ENCODE results near the gene PRDM13. TPM values are rescaled to one million over a fixed set of nuclear protein-coding genes. Genes with fewer than 3 reads are reported as not detected.

Gene PRDM13
- total and polyA plus RNA-seq, 4 experiments from 2014 or later = not detected

DNA sequence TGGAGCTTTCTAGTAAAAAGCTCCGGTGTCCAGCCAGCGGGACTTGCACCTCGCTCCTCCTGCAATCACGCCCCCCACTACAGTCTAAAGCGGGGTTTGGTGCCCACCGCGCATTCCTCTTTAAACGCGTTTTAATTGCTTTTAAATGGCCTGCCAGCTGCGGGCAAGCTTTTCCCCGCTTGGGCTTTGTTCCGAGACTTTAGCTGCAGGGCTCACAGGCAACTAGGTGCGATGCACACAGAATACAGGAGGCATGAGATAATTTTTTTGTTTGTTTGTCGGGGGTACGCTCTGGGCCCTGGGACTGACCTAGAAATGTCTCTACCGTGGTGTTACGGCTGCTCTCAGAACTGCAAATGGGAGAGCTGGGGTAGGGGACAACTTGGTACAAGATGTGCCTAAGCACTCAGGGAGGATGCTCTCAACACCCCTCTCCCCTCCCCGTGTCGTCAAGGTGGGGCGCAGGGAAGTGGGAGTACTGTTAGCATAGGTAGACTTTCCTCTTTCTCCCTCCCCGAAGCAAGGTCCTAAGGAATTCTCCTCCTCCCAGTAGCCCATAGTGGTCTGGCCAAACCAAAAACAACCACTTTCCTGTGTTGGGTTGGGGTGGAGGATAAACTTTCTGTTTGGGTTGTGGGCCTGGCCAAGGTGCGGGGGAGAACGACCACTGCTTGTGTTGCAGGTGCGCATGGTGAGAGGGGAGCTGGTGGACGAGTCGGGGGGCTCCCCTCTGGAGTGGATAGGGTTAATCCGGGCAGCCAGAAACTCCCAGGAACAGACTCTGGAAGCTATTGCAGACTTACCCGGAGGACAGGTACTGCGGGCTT lies 1.6 kb downstream of the PRDM13 start:
- no peaks in the 10 kb centered on the region for H3K9me3 ChIP-seq (ENCODE audit: control insufficient read depth in 1 of 2, low read length in 2 of 2)
- intact Hi-C loops (cut with micrococcal nuclease) = no loop called here
- peak overlapping the region in 3 of 7 donors; percentile 63 to 69 (median 65) for H3K27ac Mint-ChIP-seq
- no peaks in the 10 kb centered on the region for H3K36me3 ChIP-seq (ENCODE audit: insufficient read depth, low read length)
- H3K4me1 Mint-ChIP-seq = peaks cover 15 to 60% (median 37%) of the 10 kb centered on the region in 4 donors
- ChIA-PET CTCF (ENCODE audit: partially characterized antibody) (interaction anchor here (1.7 to 3.8 kb wide), 2 partner anchors 16 to 20 kb away, joined by 3 to 17 read pairs; no protein-coding TSS in a partner anchor), POLR2A (ENCODE audit: partially characterized antibody) (interaction anchor here (1.0 to 2.4 kb wide), 3 partner anchors 20 to 40 kb away, joined by 3 to 6 read pairs (median 4); partner anchors contain the start of gene CCNC)
- DNase-seq = no peak
- H3K27ac ChIP-seq (ENCODE audit: low read depth, low read length) = no peak overlapping the region
- peak overlapping the region in 4 of 8 donors; percentile 7 to 41 (median 12) for H3K4me3 Mint-ChIP-seq
- peaks cover 68 to 76% of the 10 kb centered on the region in 2 donors for H3K27me3 Mint-ChIP-seq
- H3K4me3 ChIP-seq (ENCODE audit: low read length in 2 of 2) = no peak overlapping the region
- peaks cover 46% of the 10 kb centered on the region for H3K4me1 ChIP-seq (ENCODE audit: insufficient read depth, low read length)
- peaks cover 0 to 30% (median 9%) of the 10 kb centered on the region in 8 donors for H3K9me3 Mint-ChIP-seq
- H3K36me3 Mint-ChIP-seq = peaks cover 0 to 2% of the 10 kb centered on the region in 2 donors
- H3K27me3 ChIP-seq (ENCODE audit: insufficient read depth, low read length) = peaks cover 95% of the 10 kb centered on the region

DNA sequence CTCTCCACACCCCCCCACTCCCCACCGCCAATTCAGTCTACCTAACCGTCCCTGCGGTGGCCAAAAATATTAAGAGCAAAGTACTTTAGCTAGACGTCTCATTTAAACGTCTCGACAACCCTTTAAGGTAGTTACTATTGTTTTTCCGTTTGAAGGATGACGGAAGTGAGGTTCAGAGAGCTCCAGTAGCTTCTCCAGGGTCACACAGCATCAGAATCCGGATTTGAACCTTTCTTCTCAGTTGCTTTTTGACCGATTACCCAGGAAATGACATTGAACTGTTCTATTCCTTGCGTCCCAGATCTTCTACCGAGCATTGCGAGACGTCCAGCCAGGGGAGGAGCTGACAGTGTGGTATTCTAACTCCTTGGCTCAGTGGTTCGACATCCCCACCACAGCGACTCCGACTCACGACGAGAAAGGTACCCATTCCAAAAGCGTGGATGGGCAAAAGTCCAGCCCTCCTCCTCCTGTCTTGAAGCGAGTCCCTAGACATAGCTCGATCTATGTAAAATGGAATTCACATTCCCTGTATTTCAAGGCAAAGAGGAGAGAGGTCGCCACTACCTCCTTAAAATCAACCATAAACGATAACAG lies 2.4 kb downstream of the PRDM13 start:
- Mint-ChIP-seq H3K27ac (peak overlapping the region in 3 of 7 donors; percentile 7 to 63 (median 59)), H3K36me3 (peaks cover 0 to 2% of the 10 kb centered on the region in 2 donors), H3K27me3 (peaks cover 67 to 74% of the 10 kb centered on the region in 2 donors), H3K9me3 (peaks cover 0 to 30% (median 9%) of the 10 kb centered on the region in 8 donors), H3K4me1 (peaks cover 15 to 55% (median 34%) of the 10 kb centered on the region in 4 donors), H3K4me3 (peak overlapping the region in 2 of 8 donors; percentile 0 to 26)
- Histone ChIP-seq H3K4me1 (ENCODE audit: insufficient read depth, low read length) (peaks cover 42% of the 10 kb centered on the region), H3K4me3 (ENCODE audit: low read length in 2 of 2) (no peak overlapping the region), H3K27me3 (ENCODE audit: insufficient read depth, low read length) (peaks cover 91% of the 10 kb centered on the region), H3K27ac (ENCODE audit: low read depth, low read length) (no peak overlapping the region), H3K9me3 (ENCODE audit: control insufficient read depth in 1 of 2, low read length in 2 of 2) (no peaks in the 10 kb centered on the region), H3K36me3 (ENCODE audit: insufficient read depth, low read length) (no peaks in the 10 kb centered on the region)
- no peak for DNase-seq
- ChIA-PET POLR2A (ENCODE audit: partially characterized antibody) (interaction anchor here (1.0 to 2.4 kb wide), 2 partner anchors 20 to 40 kb away, joined by 3 to 6 read pairs; partner anchors contain the start of gene CCNC), CTCF (ENCODE audit: partially characterized antibody) (interaction anchor here (1.7 to 3.8 kb wide), 2 partner anchors 15 to 20 kb away, joined by 3 to 17 read pairs; no protein-coding TSS in a partner anchor)
- intact Hi-C loops (cut with micrococcal nuclease) = no loop called here

DNA sequence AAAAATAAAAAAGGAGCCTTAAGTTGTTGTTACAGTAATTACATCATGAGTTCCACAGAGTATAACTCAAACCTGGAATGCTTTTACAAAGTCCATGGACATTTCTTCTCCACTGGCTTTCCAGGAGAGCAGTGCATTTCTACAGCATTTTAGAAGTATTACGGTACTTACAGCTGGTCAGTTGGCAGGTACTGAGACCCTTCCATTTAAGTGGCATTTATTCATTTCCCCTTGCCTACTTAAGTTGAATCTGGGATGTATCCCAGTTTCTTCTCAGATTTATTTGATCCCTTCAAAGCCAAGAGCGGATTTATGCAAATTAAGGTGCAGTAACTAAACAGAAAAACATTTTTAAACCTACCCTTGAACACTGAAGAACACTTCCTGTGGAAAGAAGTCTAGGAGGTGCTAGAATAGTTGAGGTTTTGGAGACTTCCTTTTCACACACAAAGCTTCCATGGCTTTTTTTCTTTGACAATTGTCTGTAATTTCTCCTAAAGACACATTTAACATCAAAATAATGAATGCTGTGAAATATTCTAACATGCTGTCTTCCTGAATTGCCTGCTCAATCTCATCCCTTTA lies 3.4 kb downstream of the PRDM13 start:
- Mint-ChIP-seq H3K27ac (peak overlapping the region in 1 of 7 donors; percentile 52), H3K27me3 (peaks cover 69 to 71% of the 10 kb centered on the region in 2 donors), H3K9me3 (peaks cover 0 to 30% (median 9%) of the 10 kb centered on the region in 8 donors), H3K4me1 (peaks cover 15 to 55% (median 33%) of the 10 kb centered on the region in 4 donors), H3K36me3 (peaks cover 0 to 2% of the 10 kb centered on the region in 2 donors), H3K4me3 (peak overlapping the region in 2 of 8 donors; percentile 11 to 42)
- Histone ChIP-seq H3K4me3 (ENCODE audit: low read length in 2 of 2) (no peak overlapping the region), H3K36me3 (ENCODE audit: insufficient read depth, low read length) (no peaks in the 10 kb centered on the region), H3K4me1 (ENCODE audit: insufficient read depth, low read length) (peaks cover 42% of the 10 kb centered on the region), H3K27me3 (ENCODE audit: insufficient read depth, low read length) (peaks cover 91% of the 10 kb centered on the region), H3K27ac (ENCODE audit: low read depth, low read length) (no peak overlapping the region), H3K9me3 (ENCODE audit: control insufficient read depth in 1 of 2, low read length in 2 of 2) (no peaks in the 10 kb centered on the region)
- ChIA-PET POLR2A (ENCODE audit: partially characterized antibody) (interaction anchor here (1.0 to 1.3 kb wide), 2 partner anchors 35 to 94 kb away, joined by 3 to 4 read pairs; no protein-coding TSS in a partner anchor), CTCF (ENCODE audit: partially characterized antibody) (interaction anchor here (3.8 kb wide), 1 partner anchor 21 kb away, joined by 17 read pairs; no protein-coding TSS in a partner anchor)
- intact Hi-C loops (cut with micrococcal nuclease) = loop anchor here (5.0 to 10.0 kb wide), 3 partner anchors 88 to 845 kb away; partner anchors contain the start of gene POU3F2
- DNase-seq = no peak

DNA sequence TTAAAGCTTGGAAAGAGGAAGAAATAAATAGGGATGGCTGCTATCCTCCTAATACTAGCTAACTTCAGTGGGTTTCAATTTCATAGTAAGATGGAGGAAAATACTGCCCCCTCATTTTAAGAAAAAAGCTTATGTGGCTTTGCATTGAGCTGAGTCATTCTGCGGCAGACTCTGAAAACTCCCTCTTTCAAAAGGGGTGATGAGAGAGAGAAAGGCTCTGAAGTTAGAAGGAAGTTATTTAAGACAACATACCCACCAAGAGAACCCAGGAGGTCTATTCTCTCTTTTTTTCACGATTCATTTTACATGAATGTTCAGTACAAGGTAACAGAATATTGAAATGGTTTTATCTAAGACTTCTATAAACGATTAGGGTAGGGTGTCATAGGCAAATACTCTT lies 4.5 kb downstream of the PRDM13 start:
- Histone ChIP-seq H3K27ac (ENCODE audit: low read depth, low read length) (no peak overlapping the region), H3K4me1 (ENCODE audit: insufficient read depth, low read length) (peaks cover 35% of the 10 kb centered on the region), H3K9me3 (ENCODE audit: control insufficient read depth in 1 of 2, low read length in 2 of 2) (no peaks in the 10 kb centered on the region), H3K36me3 (ENCODE audit: insufficient read depth, low read length) (no peaks in the 10 kb centered on the region), H3K4me3 (ENCODE audit: low read length in 2 of 2) (no peak overlapping the region), H3K27me3 (ENCODE audit: insufficient read depth, low read length) (peaks cover 90% of the 10 kb centered on the region)
- peak overlapping the region in 1 of 8 donors; percentile 31 for H3K4me3 Mint-ChIP-seq
- CTCF ChIA-PET (ENCODE audit: partially characterized antibody) = interaction anchor here (1.1 to 3.8 kb wide), 2 partner anchors 23 to 135 kb away, joined by 3 to 17 read pairs; no protein-coding TSS in a partner anchor
- H3K4me1 Mint-ChIP-seq = peaks cover 13 to 52% (median 33%) of the 10 kb centered on the region in 4 donors
- POLR2A ChIA-PET (ENCODE audit: partially characterized antibody) = interaction anchor here (1.0 to 1.3 kb wide), 2 partner anchors 37 to 95 kb away, joined by 3 to 4 read pairs; no protein-coding TSS in a partner anchor
- peaks cover 0 to 2% of the 10 kb centered on the region in 2 donors for H3K36me3 Mint-ChIP-seq
- peak in 1 of 5 donors; percentile 56 for DNase-seq
- H3K27ac Mint-ChIP-seq = peak overlapping the region in 1 of 7 donors; percentile 52
- peaks cover 0 to 26% (median 8%) of the 10 kb centered on the region in 8 donors for H3K9me3 Mint-ChIP-seq
- peaks cover 64 to 68% of the 10 kb centered on the region in 2 donors for H3K27me3 Mint-ChIP-seq
- intact Hi-C loops (cut with micrococcal nuclease) = loop anchor here (5.0 to 10.0 kb wide), 3 partner anchors 89 to 844 kb away; partner anchors contain the start of gene POU3F2

DNA sequence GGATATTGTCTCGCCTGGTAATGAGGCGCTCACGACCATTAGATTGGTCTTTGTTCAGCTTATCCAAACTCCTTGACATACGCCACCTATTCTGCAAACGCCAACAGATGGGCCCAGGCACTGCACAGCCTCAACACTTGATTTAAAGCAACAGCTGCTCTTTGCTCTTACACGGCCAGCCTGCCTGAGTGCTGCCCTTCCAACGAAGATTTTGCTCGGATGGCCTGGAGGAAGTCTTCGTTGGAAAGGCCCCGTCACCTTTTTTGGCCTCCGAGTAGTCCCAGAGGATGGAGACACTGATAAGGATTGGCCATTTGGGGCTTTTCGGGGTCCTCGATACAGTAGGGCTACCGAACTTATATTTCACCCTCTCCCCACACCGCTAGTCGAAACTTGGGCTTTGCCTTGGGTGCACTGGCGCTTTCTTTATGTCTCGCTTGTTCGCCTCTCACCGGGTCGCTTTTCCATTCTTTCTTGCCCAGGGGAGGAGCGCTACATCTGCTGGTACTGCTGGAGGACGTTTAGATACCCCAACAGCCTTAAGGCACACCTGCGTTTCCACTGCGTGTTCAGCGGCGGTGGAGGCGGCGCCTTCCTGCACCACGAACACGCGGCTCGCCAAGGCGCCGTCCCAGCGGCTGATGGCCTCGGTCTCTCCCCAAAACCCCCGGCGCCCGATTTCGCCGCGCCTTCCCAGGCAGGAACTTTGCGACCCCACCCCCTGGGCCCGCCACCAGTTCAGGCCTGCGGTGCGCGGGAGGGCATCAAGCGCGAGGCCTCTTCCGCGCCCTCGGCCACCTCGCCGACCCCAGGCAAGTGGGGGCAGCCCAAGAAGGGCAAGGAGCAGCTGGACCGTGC lies 6.1 kb downstream of the PRDM13 start:
- Mint-ChIP-seq H3K4me1 (peaks cover 9 to 47% (median 24%) of the 10 kb centered on the region in 4 donors), H3K9me3 (peaks cover 0 to 26% (median 7%) of the 10 kb centered on the region in 8 donors), H3K27ac (peak overlapping the region in 1 of 7 donors; percentile 47), H3K4me3 (peak overlapping the region in 6 of 8 donors; percentile 22 to 57 (median 46)), H3K36me3 (peaks cover 0 to 2% of the 10 kb centered on the region in 2 donors), H3K27me3 (peaks cover 62 to 71% of the 10 kb centered on the region in 2 donors)
- H3K4me1 ChIP-seq (ENCODE audit: insufficient read depth, low read length) = peaks cover 35% of the 10 kb centered on the region
- no peak for DNase-seq
- no peak overlapping the region for H3K4me3 ChIP-seq (ENCODE audit: low read length in 2 of 2)
- intact Hi-C loops (cut with micrococcal nuclease) = loop anchor here (5.0 to 10.0 kb wide), 3 partner anchors 90 to 842 kb away; partner anchors contain the start of gene POU3F2
- POLR2A ChIA-PET (ENCODE audit: partially characterized antibody) = interaction anchor here (2.4 kb wide), 1 partner anchor 24 kb away, joined by 12 read pairs; no protein-coding TSS in a partner anchor
- H3K9me3 ChIP-seq (ENCODE audit: control insufficient read depth in 1 of 2, low read length in 2 of 2) = no peaks in the 10 kb centered on the region
- H3K27ac ChIP-seq (ENCODE audit: low read depth, low read length) = no peak overlapping the region
- peaks cover 90% of the 10 kb centered on the region for H3K27me3 ChIP-seq (ENCODE audit: insufficient read depth, low read length)
- CTCF ChIA-PET (ENCODE audit: partially characterized antibody) = interaction anchor here (1.2 kb wide), 1 partner anchor 40 kb away, joined by 3 read pairs; no protein-coding TSS in a partner anchor
- no peaks in the 10 kb centered on the region for H3K36me3 ChIP-seq (ENCODE audit: insufficient read depth, low read length)

DNA sequence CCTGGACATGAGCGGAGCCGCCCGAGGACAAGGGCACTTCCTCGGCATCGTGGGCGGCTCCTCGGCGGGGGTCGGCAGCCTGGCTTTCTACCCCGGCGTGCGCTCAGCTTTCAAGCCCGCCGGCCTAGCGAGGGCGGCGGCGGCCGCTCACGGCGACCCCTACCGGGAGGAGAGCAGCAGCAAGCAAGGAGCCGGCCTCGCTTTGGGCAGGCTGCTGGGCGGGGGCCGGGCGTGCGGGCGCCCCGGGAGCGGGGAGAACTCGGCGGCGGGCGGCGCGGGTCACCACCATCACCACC lies 6.7 kb downstream of the PRDM13 start:
- intact Hi-C loops (cut with micrococcal nuclease) = loop anchor here (5.0 to 10.0 kb wide), 3 partner anchors 91 to 841 kb away; partner anchors contain the start of gene POU3F2
- peaks cover 31% of the 10 kb centered on the region for H3K4me1 ChIP-seq (ENCODE audit: insufficient read depth, low read length)
- H3K9me3 Mint-ChIP-seq = peaks cover 0 to 21% (median 8%) of the 10 kb centered on the region in 8 donors
- H3K4me3 Mint-ChIP-seq = peak overlapping the region in 3 of 8 donors; percentile 35 to 80 (median 63)
- peaks cover 0 to 2% of the 10 kb centered on the region in 2 donors for H3K36me3 Mint-ChIP-seq
- no peaks in the 10 kb centered on the region for H3K36me3 ChIP-seq (ENCODE audit: insufficient read depth, low read length)
- peaks cover 9 to 42% (median 21%) of the 10 kb centered on the region in 4 donors for H3K4me1 Mint-ChIP-seq
- H3K27me3 ChIP-seq (ENCODE audit: insufficient read depth, low read length) = peaks cover 90% of the 10 kb centered on the region
- peaks cover 61 to 70% of the 10 kb centered on the region in 2 donors for H3K27me3 Mint-ChIP-seq
- DNase-seq = no peak
- H3K9me3 ChIP-seq (ENCODE audit: control insufficient read depth in 1 of 2, low read length in 2 of 2) = no peaks in the 10 kb centered on the region
- H3K4me3 ChIP-seq (ENCODE audit: low read length in 2 of 2) = no peak overlapping the region
- POLR2A ChIA-PET (ENCODE audit: partially characterized antibody) = interaction anchor here (2.4 kb wide), 1 partner anchor 24 kb away, joined by 12 read pairs; no protein-coding TSS in a partner anchor
- CTCF ChIA-PET (ENCODE audit: partially characterized antibody) = interaction anchor here (1.2 kb wide), 1 partner anchor 41 kb away, joined by 3 read pairs; no protein-coding TSS in a partner anchor
- no peak overlapping the region for H3K27ac ChIP-seq (ENCODE audit: low read depth, low read length)
- H3K27ac Mint-ChIP-seq = no peak overlapping the region

Measured in CD4-positive, alpha-beta memory T cell (primary cell).